A673 (cell line): ENCODE results near the gene STUM. TPM values are rescaled to one million over a fixed set of nuclear protein-coding genes. Genes with fewer than 3 reads are reported as not detected.

Experiments used
- BruUV-seq: library from RNA; stranded (reverse); fragments of 400-500 nt; replicated peaks from 2 replicates; lab custom pipeline; 2021; lab: Mats Ljungman, UMichigan
- CTCF ChIA-PET: fragments of 300-600 bp; sonication (Branson Sonifier 250); formaldehyde crosslinking; loops from one replicate; lab custom pipeline; 2022; ENCODE audit warnings: antibody characterized with exemption; lab: Charles Lee
- POLR2A ChIA-PET: fragments of 300-600 bp; sonication (Branson Sonifier 250); formaldehyde crosslinking; loops from one replicate; lab custom pipeline; 2022; ENCODE audit warnings: antibody characterized with exemption; ENCODE audit not compliant: low non-redundant PET; lab: Charles Lee
- DNase-seq: peaks from one replicate; pipeline ENCODE4 v3.0.0-alpha.2; 2015; ENCODE audit warnings: low spot score
- H3K27ac ChIP-seq: fragments of 200-600 bp; sonication (generic); 2 replicates; pipeline ENCODE4 v1.5.1; 2016; ENCODE audit warnings: mixed run types, low read depth, mild to moderate bottlenecking, mixed read lengths, antibody characterized with exemption, low read length; ENCODE audit not compliant: poor library complexity, severe bottlenecking
- H3K27me3 ChIP-seq: fragments of 200-600 bp; sonication (generic); replicated peaks from 2 replicates; pipeline ENCODE4 v1.6.1; 2017; ENCODE audit warnings: mixed run types, low read depth, mild to moderate bottlenecking, mixed read lengths, antibody characterized with exemption, low read length; ENCODE audit not compliant: insufficient read depth, poor library complexity
- H3K36me3 ChIP-seq: fragments of 200-600 bp; sonication (generic); 2 replicates; pipeline ENCODE4 v1.6.1; 2016; ENCODE audit warnings: mixed run types, mild to moderate bottlenecking, mixed read lengths, antibody characterized with exemption, low read length; ENCODE audit not compliant: insufficient read depth, poor library complexity, severe bottlenecking
- H3K4me1 ChIP-seq: fragments of 200-600 bp; sonication (generic); 2 replicates; pipeline ENCODE4 v1.6.1; 2017; ENCODE audit warnings: mixed run types, mild to moderate bottlenecking, mixed read lengths, antibody characterized with exemption, low read length; ENCODE audit not compliant: insufficient read depth, poor library complexity, severe bottlenecking
- H3K4me3 ChIP-seq: fragments of 200-600 bp; sonication (generic); 2 replicates; pipeline ENCODE4 v1.5.1; 2016; ENCODE audit warnings: low read depth, mixed run types, mild to moderate bottlenecking, mixed read lengths, low read length; ENCODE audit not compliant: poor library complexity, severe bottlenecking
- H3K9me3 ChIP-seq: fragments of 200-600 bp; sonication (generic); 2 replicates; pipeline ENCODE4 v1.6.1; 2016; ENCODE audit warnings: mixed run types, low read depth, mild to moderate bottlenecking, mixed read lengths, antibody characterized with exemption, low read length; ENCODE audit not compliant: poor library complexity, severe bottlenecking
- EZH2 ChIP-seq: fragments of 200-600 bp; sonication (generic); IDR thresholded peaks from 2 replicates; pipeline ENCODE4 v1.6.1; 2017; ENCODE audit warnings: borderline replicate concordance, low read depth, mild to moderate bottlenecking, mixed read lengths, antibody characterized with exemption, low read length; ENCODE audit not compliant: poor library complexity, severe bottlenecking
- intact Hi-C: fragments of 100-400 bp; cut with micrococcal nuclease; formaldehyde crosslinking; loops from one replicate; pipeline ENCODE4 v1.10.0; 2022; ENCODE audit not compliant: unreplicated experiment
- total RNA-seq: library from RNA; stranded (reverse); gene quantifications from 2 replicates; pipeline ENCODE4 v1.2.3, GENCODE V29; 2021
- TF ChIP-seq, protein P1 (sequence below): fragments of 300-800, 200-600 bp; sonication (generic); conservative IDR thresholded peaks from 2 replicates; pipeline ENCODE4 v1.5.1; 2017; ENCODE audit warnings: low read depth, mild to moderate bottlenecking, antibody characterized with exemption, low read length, moderate library complexity, mixed read lengths

STUM gene
- total RNA-seq, 1 experiment from 2014 or later = 0.54 TPM

DNA sequence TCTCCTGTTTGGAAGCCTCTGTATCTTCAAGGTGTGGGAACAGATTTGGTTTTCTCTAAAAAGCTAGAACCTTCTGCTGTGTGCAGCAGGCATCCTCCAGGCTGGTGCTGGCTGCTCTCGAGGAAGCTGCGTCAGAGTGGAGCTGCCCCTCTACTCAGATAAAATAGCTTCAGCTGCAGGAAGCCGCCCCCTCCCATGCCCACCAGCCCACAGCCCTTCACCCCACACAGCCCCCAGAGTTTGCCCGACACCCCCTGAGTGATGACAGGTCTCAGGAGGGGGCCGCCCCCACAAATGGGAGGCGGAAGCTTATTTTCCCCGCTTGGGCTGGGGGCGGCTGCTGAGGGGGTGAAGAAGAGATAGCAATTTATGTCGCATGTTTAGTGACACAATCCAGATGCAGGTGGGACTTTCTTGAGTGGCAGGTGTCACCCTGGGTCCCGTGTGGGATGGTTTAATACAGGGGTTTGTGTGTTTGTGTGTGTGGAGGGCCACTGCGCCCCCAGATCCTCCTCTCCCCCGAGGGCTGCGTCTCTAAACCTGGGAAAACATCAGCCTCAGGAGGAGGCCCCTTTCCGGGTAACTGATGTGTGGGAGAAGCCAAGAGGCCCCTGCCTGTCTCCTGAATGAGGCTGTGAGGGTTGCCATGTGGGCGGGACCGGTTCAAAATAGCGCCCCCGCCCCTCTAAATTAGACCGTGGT lies 55.4 kb downstream of the STUM start:
- Histone ChIP-seq H3K36me3 (no peaks in the 10 kb centered on the region), H3K27ac (no peak overlapping the region), H3K4me1 (peaks cover 5% of the 10 kb centered on the region), H3K27me3 (no peaks in the 10 kb centered on the region), H3K4me3 (no peak overlapping the region), H3K9me3 (no peaks in the 10 kb centered on the region)
- ChIA-PET CTCF (no interaction called here), POLR2A (no interaction called here)
- no peak for TF ChIP-seq EZH2
- TF ChIP-seq, protein P1, sequence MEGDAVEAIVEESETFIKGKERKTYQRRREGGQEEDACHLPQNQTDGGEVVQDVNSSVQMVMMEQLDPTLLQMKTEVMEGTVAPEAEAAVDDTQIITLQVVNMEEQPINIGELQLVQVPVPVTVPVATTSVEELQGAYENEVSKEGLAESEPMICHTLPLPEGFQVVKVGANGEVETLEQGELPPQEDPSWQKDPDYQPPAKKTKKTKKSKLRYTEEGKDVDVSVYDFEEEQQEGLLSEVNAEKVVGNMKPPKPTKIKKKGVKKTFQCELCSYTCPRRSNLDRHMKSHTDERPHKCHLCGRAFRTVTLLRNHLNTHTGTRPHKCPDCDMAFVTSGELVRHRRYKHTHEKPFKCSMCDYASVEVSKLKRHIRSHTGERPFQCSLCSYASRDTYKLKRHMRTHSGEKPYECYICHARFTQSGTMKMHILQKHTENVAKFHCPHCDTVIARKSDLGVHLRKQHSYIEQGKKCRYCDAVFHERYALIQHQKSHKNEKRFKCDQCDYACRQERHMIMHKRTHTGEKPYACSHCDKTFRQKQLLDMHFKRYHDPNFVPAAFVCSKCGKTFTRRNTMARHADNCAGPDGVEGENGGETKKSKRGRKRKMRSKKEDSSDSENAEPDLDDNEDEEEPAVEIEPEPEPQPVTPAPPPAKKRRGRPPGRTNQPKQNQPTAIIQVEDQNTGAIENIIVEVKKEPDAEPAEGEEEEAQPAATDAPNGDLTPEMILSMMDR = no peak
- no peak for DNase-seq
- intact Hi-C loops = no loop called here
- no TSS peak for BruUV-seq

- ChIA-PET POLR2A (no interaction called here), CTCF (no interaction called here)
- Histone ChIP-seq H3K4me3 (no peak overlapping the region), H3K27ac (no peak overlapping the region), H3K4me1 (peaks cover 5% of the 10 kb centered on the region), H3K9me3 (no peaks in the 10 kb centered on the region), H3K36me3 (no peaks in the 10 kb centered on the region), H3K27me3 (no peaks in the 10 kb centered on the region)
- intact Hi-C loops = no loop called here
- no TSS peak for BruUV-seq
- no peak for TF ChIP-seq EZH2
- TF ChIP-seq, protein P1 = no peak
- no peak for DNase-seq
Observed at GRCh38 chr1:226604560-226605317, 56.2 kb downstream of the STUM start.

- H3K27ac ChIP-seq = no peak overlapping the region
- ChIA-PET CTCF (no interaction called here), POLR2A (no interaction called here)
- no peaks in the 10 kb centered on the region for H3K9me3 ChIP-seq
- TF ChIP-seq, protein P1 = no peak
- no peak for TF ChIP-seq EZH2
- DNase-seq = no peak
- H3K4me1 ChIP-seq = peaks cover 5% of the 10 kb centered on the region
- intact Hi-C loops = no loop called here
- no peaks in the 10 kb centered on the region for H3K36me3 ChIP-seq
- no TSS peak for BruUV-seq
- no peak overlapping the region for H3K4me3 ChIP-seq
- no peaks in the 10 kb centered on the region for H3K27me3 ChIP-seq
Observed at GRCh38 chr1:226605318-226605950, 56.9 kb downstream of the STUM start.
